ENCODE data around the gene FSIP1. TPM values are rescaled to one million over a fixed set of nuclear protein-coding genes. Genes with fewer than 3 reads are reported as not detected.

Gene FSIP1
- total and polyA plus RNA-seq, 7 donors, result 1.1 to 12.6 (median 1.4) TPM

DNA sequence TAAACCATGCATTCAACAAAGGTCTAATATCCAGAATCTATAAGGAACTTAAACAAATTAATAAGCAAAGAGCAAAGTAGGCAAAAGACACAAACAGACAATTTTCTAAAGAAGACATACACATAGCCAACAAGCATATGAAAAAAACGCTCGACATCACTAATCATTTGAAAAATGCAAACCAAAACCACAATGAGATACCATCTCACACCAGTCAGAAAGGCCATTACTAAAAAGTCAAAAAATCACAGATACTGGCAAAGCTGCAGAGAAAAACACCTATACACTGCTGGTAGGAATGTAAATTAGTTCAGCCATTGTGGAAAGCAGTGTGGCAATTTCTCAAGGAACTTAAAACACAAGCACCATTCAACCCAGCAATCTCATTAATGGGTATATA lies 53.8 kb downstream of the FSIP1 start:
- TF ChIP-seq, protein P1, sequence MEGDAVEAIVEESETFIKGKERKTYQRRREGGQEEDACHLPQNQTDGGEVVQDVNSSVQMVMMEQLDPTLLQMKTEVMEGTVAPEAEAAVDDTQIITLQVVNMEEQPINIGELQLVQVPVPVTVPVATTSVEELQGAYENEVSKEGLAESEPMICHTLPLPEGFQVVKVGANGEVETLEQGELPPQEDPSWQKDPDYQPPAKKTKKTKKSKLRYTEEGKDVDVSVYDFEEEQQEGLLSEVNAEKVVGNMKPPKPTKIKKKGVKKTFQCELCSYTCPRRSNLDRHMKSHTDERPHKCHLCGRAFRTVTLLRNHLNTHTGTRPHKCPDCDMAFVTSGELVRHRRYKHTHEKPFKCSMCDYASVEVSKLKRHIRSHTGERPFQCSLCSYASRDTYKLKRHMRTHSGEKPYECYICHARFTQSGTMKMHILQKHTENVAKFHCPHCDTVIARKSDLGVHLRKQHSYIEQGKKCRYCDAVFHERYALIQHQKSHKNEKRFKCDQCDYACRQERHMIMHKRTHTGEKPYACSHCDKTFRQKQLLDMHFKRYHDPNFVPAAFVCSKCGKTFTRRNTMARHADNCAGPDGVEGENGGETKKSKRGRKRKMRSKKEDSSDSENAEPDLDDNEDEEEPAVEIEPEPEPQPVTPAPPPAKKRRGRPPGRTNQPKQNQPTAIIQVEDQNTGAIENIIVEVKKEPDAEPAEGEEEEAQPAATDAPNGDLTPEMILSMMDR (IDR thresholded peaks at IDR 0.05), result no peak
- no peak for TF ChIP-seq EP300 (IDR thresholded peaks at IDR 0.05)
- H3K27ac ChIP-seq, result no peak overlapping the region
- no peaks in the 10 kb centered on the region for H3K4me1 ChIP-seq
- intact Hi-C loops (cut with DNase I), result no loop called here
- 89 to 94% methylated on average over 2 of the region's 2 CpGs for WGBS, 2 donors
- no peaks in the 10 kb centered on the region for H3K27me3 ChIP-seq
- H3K9me3 ChIP-seq, result no peaks in the 10 kb centered on the region
- no peak for DNase-seq
- no peaks in the 10 kb centered on the region for H3K36me3 ChIP-seq
- H3K4me3 ChIP-seq, result no peak overlapping the region

DNA sequence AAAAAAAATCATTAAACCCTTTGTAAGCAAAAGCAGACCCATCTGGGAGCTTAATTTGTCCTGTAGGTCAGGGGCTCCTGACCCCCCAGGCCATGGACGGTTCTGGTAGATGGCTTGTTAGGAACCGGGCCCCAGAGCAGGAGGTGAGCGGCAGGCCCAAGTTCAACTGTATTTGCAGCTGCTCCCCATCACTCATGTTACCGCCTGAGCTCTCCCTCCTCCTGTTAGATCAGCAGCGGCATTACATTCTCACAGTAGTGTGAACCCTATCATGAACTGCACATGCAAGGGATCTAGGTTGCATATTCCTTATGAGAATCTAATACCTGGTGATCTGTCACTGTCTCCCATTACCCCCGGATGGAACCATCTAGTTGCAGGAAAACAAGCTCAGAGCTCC lies 60.7 kb downstream of the FSIP1 start:
- H3K27me3 ChIP-seq, result no peaks in the 10 kb centered on the region
- no peak for TF ChIP-seq POLR2AphosphoS5 (IDR thresholded peaks at IDR 0.05)
- no peaks in the 10 kb centered on the region for H3K4me1 ChIP-seq
- 96 to 98% methylated on average over 6 of the region's 6 CpGs for WGBS, 2 donors
- no peak for DNase-seq
- intact Hi-C loops (cut with DNase I), result no loop called here
- no peak overlapping the region for H3K27ac ChIP-seq
- H3K36me3 ChIP-seq, result no peaks in the 10 kb centered on the region
- H3K9me3 ChIP-seq, result no peaks in the 10 kb centered on the region
- no peak overlapping the region for H3K4me3 ChIP-seq

DNA sequence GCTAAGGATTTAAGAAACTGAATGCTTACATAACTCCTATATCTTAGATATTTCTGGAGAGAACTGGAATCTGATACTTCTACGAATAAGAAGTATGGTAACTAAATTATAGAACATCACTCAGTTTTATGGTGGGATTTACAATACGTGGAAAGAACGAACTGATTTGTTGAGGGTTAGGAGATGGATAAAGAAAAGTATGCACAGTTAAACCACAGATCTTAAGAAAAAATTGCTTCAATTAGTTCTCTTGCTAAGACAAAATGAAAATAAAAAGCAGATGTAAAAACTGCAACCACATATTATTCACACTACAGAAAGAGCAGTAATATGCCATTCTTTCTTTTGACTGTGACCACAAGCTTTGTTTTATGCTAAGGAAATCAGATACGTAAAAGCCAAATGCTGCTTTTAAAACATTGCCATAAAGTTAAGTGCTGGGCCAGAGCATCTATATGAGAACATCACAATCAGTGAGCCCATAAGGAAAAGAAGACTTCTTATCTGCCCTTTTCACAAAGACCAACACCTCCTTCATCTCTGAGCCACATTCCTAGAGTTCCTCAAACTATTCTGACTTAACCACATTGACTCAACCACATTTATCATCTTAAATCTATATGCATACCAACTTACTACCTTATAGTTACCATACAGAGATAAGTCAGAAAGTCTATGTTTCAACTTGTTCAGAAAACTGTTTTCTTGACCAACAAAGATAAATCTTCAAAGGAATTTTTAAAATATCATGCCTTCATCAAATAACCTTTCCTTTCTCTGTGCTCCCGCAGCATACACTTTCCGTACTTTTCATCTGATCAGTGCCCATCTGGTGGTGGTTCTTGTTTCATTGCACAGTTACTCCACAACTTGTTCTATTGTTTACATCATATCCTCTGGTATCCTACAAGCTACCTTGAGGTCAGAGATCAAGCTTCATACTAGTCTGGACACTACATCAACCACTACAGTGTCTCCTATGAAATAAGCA lies 61.7 kb downstream of the FSIP1 start:
- no peak overlapping the region for H3K4me3 ChIP-seq
- no peaks in the 10 kb centered on the region for H3K4me1 ChIP-seq
- no peak for DNase-seq
- H3K36me3 ChIP-seq, result no peaks in the 10 kb centered on the region
- H3K27ac ChIP-seq, result no peak overlapping the region
- H3K27me3 ChIP-seq, result no peaks in the 10 kb centered on the region
- 78 to 85% methylated on average over 6 of the region's 6 CpGs for WGBS, 2 donors
- TF ChIP-seq EP300 (IDR thresholded peaks at IDR 0.05), result no peak
- TF ChIP-seq POLR2A (IDR thresholded peaks at IDR 0.05), result no peak
- TF ChIP-seq, protein P1 (IDR thresholded peaks at IDR 0.05), result no peak
- no peak for TF ChIP-seq POLR2AphosphoS5 (IDR thresholded peaks at IDR 0.05)
- no peaks in the 10 kb centered on the region for H3K9me3 ChIP-seq
- intact Hi-C loops (cut with DNase I), result no loop called here

DNA sequence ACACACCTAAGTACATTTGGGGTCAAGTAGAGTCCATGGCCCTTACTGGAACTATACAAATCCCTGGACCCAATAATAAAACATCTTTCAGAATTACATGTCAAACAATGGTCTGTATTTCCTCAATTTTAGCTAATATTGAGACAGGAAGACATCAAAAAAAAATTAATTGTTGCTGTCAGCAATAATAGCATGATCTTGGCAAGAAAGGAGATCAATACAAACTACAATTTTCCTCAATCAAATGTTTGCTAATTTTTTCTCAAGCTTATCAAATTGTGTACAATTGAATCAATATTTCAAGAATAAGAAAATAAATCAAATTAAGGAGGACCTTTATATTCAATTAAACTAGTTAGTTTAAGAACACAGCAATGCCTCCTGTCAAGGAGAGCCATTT lies 62.6 kb downstream of the FSIP1 start:
- intact Hi-C loops (cut with DNase I), result no loop called here
- TF ChIP-seq POLR2AphosphoS5 (IDR thresholded peaks at IDR 0.05) (no peak), EP300 (IDR thresholded peaks at IDR 0.05) (no peak), POLR2A (IDR thresholded peaks at IDR 0.05) (no peak)
- TF ChIP-seq, protein P1 (IDR thresholded peaks at IDR 0.05), result no peak
- H3K27ac ChIP-seq, result no peak overlapping the region
- H3K9me3 ChIP-seq, result no peaks in the 10 kb centered on the region
- H3K36me3 ChIP-seq, result no peaks in the 10 kb centered on the region
- DNase-seq, result no peak
- no peak overlapping the region for H3K4me3 ChIP-seq
- no peaks in the 10 kb centered on the region for H3K4me1 ChIP-seq
- H3K27me3 ChIP-seq, result no peaks in the 10 kb centered on the region

DNA sequence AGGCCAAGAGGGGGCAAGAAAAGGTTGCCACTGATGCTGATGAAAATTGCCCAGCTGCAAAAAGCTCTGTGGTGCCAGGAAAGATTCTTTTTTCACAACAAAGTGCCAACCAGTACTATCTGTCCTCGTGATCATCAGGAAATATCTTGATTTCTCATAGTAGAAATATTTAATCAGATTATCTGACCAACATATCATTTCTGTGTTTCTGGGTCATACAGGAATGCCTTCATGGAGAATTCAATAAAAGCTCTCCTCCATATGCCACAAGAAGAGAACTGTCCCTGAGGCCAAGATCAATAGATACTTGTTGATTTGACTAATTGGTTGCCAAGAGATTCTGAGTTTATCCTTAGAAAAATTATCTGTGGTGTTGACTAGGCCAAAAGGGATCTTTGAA lies 63.5 kb downstream of the FSIP1 start:
- intact Hi-C loops (cut with DNase I), result no loop called here
- DNase-seq, result no peak
- Histone ChIP-seq H3K36me3 (no peaks in the 10 kb centered on the region), H3K27me3 (no peaks in the 10 kb centered on the region), H3K9me3 (no peaks in the 10 kb centered on the region), H3K27ac (no peak overlapping the region), H3K4me3 (no peak overlapping the region), H3K4me1 (no peaks in the 10 kb centered on the region)
- TF ChIP-seq POLR2A (IDR thresholded peaks at IDR 0.05), result no peak
- WGBS, 2 donors, result 86 to 93% methylated on average over 1 of the region's 1 CpG

DNA sequence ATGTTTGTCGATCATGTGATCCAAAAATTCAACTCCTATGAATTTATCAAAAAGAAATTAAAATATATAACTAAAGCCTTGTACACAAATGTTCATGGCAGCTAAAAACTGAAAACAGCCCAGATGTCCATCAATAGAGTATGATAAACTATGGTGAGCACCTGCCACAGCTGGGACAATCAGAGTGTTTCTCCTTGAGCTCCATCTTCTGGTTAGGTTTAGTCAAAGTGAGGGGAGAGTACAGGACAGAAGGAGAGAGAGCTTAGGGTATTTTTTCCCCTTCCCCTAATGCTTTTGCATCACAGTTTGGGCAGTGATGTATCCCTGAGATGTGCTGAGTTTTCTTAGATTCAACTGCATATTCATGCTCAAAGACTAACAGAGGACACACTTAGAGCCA lies 65.5 kb downstream of the FSIP1 start:
- TF ChIP-seq POLR2AphosphoS5 (IDR thresholded peaks at IDR 0.05) (no peak), POLR2A (IDR thresholded peaks at IDR 0.05) (no peak), EP300 (IDR thresholded peaks at IDR 0.05) (no peak)
- TF ChIP-seq, protein P1 (IDR thresholded peaks at IDR 0.05), result no peak
- H3K4me1 ChIP-seq, result no peaks in the 10 kb centered on the region
- intact Hi-C loops (cut with DNase I), result no loop called here

More for the DNA sequence above, 65.5 kb downstream of the FSIP1 start:
- Histone ChIP-seq H3K4me3 (no peak overlapping the region), H3K9me3 (no peaks in the 10 kb centered on the region), H3K36me3 (no peaks in the 10 kb centered on the region), H3K27ac (no peak overlapping the region), H3K27me3 (no peaks in the 10 kb centered on the region)
- DNase-seq, result no peak
- 98 to 99% methylated on average over 1 of the region's 1 CpG for WGBS, 2 donors

Measured in sigmoid colon (tissue), 7 donors.